Stimulated activated CD4-positive, alpha-beta T cell treated with anti-CD3 and anti-CD28 coated beads, Interleukin-15, amount 100 ng/mL, for 48 hours (primary cell): ENCODE measurements around the gene RFTN2.
"Not testable (repeated sequence)": the region's sequence is repeated elsewhere in the genome, so short reads cannot be mapped to it uniquely, and the experiment has no call there.

Source experiments
- DNase-seq, 2 donors: peaks; one replicate each; pipeline ENCODE4 v3.0.0-alpha.2; 2020; ENCODE audit warnings: low read depth in 2 of 2

The RFTN2 gene

DNA sequence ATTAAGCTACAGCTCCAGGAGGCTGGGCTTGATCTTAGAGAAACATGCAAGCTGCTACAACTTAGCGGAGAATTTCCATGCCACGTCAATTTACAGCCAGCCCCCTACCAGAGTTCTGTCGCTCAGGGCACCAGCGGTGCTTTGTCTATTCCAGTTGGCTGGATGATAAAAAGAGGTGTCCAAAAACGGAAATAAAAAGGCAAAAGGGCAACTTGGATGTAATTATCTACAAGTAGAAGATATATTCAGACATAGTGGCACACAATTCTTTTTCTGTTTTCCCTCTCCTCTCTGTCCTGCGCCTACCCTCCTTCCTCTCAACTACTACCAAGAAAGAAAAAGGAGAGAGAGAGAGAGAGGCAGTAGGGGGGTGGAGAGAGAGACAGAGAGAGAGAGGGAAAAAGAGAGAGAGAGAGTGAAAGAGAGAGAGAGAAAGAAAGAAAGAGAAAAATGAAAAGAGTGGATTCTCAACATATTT is 363 bp upstream of the RFTN2 start:
- DNase-seq: no peak

DNA sequence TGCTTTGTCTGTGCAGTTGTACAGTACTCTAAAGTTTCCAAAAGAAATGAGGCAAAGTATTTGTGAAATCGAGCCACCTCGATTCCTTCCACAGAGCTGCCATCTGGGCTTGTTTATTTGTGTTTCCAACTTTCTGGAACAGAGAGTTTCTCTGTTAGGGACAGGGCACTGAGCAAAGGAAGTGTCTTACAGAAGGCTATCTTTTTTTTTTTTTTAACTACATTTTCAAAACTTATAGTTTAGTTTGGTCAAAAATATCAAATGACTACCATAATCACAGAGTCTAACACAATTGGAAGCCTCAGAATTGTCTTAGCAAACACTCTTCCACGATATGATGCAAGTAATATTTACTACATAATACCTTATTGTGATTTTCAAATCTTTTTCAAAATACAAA is 796 bp downstream of the RFTN2 start:
- DNase-seq: no peak

DNA sequence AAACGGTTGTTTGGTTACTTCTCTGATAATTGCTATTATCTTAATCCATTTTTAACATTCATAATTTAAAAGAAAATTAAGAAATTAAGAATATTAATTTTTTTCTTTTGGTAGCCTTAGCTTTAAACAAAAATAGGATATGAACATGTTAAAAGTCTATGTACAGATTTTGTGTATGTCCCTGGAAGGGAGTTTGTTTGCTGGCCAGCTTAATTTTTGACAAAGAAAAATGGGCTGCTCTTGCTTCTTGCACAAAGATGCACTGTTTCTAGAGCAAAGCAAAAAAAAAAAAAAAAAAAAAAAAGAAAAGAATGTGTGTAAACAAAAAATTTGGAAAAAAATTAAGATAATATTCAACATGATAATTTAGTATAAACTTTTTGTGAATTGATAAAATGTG is 1.3 kb downstream of the RFTN2 start:
- no peak for DNase-seq

DNA sequence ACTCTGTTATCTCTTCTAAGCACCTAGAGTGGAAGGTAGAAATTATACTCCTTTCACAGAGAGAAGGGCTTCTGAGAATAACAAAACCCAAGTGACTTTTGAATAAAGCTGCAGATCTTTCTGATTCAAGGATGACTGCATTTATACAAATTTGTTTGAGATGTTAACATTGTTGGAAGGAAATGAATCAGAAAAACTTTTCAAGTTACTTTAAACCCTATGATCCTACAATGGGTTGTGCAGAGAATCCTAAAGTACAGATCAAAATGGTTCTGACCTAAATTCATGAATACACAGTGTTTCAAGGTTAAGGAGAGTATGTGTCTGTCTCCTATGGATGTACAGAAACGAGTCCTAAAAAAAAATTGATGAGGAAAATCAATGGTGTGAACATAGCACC is 1.8 kb downstream of the RFTN2 start:
- no peak for DNase-seq

DNA sequence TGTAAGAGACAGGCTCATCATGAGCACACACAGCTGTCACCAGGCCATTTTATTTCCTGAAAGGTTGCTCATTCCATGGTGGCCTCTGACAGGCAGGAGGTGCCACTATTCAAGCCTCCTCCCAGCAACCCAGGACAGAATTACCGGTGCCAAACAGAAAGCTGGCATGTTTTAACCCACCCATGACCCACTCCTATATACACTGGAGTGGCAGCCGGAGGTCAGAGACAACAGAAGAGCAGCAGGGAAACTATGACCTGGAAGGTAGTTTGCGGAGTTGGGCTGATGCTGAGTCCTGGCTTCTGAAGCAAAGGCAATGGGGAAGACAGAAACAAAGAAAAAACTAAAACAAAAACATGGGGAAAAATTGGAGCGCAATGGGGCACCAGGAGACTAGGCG is 2.3 kb downstream of the RFTN2 start:
- DNase-seq: no peak

DNA sequence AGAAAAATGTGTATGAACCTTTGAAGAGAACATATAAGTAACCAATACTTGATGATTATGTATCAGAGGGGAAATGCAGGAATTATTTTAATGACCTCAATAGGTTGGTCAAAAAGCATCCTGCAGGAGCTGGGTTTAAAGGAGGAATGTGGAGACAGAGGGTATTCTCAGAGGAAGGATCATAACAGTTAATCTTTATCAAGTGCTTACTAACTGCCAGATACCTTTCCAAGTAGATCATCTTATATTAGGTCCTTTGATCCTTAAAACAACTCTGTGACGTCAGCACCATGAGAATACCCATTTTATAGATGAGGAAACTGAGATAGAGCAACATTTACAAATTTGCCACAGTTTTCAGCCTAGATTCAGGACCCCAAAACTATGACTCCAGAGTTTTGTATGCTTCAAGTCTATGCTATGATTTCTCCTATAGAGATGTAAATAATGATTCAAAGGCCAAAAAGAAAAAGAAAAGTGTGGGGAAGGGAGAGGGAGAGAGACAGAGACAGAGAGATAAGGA is 3.0 kb downstream of the RFTN2 start:
- no peak for DNase-seq

DNA sequence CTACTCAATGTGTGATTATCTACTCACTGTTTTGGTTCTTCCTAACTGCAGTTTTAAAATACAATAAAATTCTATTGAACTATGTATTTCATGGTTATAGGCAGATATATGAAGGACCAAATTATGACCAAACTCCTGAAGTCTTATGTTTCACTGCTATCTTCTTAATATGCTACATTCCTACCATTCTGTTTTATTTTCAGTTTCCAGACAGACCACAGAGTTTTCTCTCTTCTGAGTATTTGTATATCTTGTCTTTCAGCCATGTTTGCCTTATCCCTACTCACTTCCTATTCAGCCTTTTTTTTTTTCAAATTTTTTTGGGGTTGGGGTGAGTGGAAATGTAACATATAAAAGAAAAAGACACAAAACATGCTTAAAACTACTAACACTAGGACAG is 6.3 kb downstream of the RFTN2 start:
- no peak for DNase-seq

DNA sequence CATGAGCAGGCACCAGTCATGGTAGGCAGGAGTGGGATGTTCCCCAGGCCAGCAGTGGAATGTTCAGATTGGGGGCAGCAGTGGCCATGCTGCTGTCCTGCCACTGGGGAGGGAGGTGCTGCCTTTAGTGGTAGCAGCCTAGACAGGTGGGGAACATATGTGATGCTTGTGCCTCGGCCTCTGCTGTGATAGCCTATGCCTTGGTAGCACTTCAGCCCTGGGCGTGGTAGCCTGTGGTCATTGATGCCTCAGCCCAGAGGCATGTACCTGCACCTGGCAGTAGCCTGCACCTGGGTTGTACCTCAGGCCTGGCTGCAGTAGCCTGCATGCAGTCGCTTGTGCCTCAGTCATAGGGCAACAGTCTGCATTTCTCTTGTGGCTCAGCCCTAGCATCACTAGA is 7.1 kb downstream of the RFTN2 start:
- no peak for DNase-seq

DNA sequence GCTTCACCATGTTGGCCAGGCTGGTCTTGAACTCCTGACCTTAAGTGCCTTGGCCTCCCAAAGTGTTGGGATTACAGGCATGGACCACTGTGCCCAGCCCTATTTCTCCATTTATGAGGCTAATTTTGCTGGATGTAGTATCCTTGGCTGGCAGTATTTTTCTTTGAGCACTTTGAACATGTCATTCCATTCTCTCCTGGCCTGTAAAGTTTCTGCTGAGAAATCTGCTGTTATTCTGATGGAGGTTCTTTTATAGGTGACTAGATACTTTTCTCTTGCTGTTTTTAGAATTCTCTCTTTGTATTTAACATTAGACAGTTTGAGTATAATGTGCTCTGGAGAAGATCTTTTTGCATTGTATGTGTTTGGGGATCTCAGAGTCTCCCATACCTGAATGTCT is 9.1 kb downstream of the RFTN2 start:
- DNase-seq: no peak

DNA sequence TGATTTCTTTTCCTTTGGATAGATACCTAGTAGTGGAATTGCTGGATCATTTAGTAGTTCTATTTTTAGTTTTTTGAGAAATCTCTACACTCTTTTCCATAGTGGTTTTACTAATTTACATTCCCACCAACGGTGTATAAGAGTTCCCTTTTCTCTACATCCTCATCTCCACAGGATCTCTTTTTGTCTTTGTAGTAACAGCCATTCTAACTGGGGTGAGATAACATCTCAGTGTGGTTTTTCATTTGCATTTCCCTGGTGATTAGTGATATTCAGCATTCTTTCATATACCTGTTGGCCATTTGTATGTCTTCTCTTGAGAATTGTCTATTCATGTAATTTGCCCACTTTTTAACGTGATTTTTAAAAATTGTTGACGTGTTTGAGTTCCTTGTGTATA is 13.8 kb downstream of the RFTN2 start:
- no peak for DNase-seq

DNA sequence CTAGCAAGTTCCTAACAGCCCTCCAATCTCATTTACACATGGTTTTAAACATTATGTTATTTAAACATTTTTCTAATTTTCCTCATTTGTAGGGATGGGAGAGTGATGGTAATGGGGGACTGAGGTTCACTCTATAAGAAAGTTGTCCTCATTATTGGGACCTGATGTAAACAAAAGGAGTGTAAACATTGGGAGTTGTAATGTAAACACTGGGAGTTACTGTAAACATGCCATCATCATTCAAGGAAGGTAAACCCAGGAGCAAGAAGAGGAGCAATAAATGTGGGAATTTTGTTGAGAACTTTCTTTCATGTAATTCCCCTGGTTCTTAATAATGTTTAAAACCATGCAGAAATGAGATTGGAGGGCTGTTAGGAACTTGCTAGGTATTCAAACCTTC is 17.8 kb downstream of the RFTN2 start:
- DNase-seq: no peak

DNA sequence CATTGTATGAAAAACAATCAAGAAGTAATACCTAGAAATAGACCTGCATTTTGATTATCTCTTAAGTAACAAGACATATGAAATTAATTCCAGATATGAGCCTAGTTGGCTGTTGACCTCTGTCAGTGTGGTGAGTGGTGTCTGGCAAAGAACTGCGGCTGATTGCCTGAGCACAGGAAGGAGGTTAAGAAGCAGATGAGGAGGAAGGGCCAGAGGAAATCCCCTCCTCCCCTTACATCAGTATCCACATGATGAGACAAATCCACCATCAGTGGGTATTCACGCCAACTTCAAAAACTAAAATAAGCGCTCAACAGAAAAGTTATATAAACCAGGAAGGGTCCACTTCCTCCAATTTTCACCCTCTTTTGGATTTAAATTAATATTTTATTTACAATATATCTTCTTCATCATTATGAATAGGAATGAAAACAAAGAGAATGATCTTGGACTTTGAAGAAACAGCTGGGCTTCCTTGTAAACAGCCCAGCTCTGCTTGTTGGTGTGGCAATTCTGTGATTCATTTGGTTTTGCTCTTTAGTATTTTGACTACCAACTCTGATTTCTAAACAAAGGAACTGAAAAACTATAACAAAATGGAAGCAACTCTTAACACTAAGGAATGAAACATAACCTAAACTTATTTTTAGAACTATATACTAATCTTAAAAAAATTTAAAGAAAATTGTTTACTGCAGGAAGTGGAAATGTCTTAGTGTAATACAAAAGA is 27.3 kb downstream of the RFTN2 start:
- DNase-seq: no peak

DNA sequence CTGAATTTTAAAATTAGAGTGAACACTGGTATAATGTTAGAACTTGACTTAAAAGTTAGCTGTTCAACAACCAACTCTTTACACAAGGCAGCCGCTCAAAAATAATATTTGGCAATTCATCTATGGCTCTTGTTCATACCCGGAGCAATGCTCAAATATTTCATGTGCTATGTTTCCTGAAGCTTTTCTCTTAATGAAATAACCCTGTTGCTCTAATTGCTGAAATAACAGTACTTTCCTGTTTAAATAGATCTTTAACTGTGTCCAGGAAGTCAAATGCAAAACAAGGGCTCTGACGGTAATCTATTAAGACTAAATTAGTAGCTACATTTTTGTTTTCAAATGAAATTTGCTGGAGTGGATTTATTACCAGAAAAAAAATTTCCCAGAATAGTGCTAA is 33.7 kb downstream of the RFTN2 start:
- no peak for DNase-seq

DNA sequence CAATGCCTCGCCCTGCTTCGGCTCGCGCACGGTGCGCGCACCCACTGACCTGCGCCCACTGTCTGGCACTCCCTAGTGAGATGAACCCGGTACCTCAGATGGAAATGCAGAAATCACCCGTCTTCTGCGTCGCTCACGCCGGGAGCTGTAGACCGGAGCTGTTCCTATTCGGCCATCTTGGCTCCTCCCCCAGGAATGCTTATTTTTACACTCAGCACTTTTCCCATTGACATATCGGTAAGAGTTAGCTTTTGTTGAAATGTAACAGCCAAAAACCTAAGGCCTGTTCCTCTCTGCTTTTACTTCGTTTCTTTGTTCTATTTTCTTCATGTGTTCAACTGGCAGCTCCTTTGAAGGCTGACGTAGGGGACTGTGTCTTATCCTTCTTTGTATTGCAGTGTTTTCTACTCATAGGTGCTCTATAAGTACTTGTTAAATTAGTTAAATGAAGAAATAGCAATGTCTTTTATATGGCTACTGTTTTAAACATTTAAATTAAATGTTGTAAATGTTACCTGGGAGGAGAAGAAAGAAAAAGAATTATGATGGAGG is 34.7 kb downstream of the RFTN2 start:
- DNase-seq: not testable (repeated sequence)

DNA sequence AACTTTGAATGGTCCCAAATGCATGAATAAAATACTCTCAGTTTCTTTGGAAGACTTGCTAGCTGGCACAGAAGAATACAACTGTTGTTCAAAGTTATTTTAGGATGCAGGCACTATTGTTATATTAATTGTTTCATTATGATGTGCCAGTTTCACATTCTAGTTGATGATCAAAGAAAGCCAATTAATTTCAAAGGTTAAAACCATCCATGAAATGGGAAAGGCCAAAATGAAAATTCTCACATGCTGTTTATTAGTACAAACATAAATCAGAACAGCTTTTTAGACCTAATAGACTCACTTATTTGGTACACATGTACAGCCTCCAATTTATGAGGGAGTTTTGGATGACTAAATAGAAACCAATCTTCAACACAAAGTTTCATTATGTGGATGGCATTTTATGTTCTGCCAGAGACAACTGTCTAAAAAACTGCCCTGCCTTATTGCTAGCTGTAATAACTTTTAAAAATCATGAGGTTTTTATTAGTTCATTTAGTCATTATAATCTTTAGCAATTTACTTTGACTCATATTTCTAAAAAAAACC is 42.2 kb downstream of the RFTN2 start:
- no peak for DNase-seq

DNA sequence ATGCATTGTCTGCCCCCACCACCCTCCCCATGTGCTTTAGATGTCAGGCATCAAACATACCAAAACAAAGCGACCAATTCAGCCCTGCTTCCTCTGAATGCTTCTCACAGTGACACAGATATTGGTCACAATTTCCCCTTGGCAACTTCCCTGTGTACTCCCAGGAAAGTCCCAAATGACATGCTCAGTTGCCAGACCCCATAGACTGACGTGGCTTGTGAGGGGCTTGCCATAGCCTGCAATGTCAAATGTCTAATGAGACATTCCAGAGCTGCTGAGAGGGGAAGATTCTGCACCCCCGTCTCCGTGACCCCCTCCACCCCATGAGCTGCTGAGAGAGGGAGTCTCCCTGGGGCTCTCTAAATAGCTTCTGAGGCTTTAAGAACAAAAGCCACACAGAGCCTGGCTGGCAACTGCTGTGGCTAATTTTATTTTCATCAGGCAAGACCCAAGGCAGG is 47.3 kb downstream of the RFTN2 start:
- no peak for DNase-seq

DNA sequence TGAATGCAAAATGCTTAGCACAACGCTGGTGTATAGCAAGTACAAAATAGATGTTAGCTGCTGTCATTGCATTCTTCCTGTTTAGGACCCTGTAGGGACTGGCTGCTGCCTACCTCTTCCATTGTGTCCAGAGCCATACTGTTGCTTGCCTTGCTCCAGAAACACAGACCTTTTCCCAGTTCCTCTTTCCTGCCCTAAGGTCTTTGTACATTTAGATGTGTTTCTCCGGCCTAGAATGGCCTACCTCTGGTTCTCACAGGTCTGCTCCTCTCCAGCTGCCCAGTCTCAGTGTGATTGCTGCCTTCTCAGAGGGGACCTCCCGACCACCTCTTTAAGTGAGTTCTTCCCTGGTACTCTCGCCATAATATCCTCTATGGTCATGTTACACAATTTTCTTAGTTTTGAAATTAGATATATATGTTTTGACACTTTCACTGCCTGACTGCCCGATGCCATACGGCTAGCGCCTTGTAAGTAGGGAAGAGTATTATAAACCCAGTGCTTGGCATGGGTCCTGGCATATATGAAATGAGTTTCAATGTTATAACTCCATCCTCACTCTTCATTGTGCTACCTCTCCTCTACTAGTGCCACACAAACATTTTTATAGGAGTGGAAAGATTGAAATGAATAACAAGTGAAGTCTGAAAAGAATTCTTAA is 48.3 kb downstream of the RFTN2 start:
- DNase-seq: no peak

DNA sequence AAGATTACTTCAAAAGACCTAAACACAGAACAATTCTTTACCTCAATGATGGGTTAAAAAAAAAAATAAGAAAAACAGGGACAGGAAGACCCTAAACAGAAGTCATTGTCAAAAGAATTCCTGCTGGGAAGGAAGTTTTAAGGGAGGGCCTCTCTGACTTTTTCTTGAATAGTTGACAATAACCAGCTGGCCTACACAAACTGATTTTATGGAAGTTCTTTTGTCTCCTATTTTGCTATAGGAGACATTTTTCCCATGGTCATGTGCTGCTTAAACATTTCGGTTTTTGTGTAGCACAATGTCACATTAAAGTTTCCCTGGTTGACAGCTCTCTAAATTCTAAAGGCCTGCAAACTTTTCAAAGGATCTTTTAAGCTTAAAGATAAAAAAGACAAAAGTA is 55.3 kb downstream of the RFTN2 start:
- no peak for DNase-seq

DNA sequence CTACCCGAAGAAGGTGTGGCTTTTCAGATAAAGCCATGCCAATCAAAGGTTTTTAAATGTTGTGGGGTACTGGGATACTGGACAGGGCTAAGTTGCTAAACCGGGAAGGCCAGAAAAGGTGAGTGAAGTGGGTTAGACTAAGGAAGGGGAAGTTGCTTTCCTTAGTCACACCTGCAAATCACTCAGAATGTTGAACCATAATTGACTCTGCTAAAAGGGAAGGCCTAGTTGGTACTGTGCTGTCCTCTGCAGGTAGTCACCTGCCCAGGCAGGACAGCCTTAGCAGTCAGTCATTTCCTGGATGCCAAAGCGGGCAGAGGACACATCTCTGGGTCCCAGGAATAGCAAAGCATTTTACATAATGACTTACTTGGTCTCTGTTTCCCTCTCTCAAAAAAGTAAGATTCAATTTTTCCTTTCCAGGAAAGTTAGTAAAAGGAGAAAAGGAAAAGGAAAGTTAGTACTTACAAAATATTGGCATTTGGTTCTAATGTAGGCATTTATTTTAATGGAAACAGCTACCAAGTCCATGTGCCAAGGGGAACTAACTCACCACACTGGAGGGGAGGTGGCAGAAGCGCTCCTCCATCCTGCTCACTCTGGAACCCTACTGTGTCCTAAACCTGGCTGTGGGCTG is 60.3 kb downstream of the RFTN2 start:
- DNase-seq: no peak

DNA sequence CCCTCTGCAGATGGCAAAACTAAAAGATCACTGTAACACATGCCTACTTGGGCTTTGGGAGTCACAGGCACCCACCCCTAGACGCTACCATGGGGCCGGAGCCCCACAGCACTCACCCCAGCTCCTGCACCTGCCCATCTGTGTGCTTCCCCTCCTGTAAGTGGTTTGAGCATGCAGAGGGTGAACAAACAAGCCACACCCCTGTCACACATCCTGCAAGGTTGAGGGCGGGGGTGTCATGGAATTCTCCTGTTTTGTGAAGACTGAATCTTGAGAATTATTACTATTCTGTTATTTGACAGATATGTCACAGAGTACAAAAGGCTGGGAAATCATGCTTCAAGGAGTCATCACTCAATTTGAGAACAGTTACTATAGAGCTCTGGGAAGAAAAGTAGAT is 60.9 kb downstream of the RFTN2 start:
- DNase-seq: no peak

DNA sequence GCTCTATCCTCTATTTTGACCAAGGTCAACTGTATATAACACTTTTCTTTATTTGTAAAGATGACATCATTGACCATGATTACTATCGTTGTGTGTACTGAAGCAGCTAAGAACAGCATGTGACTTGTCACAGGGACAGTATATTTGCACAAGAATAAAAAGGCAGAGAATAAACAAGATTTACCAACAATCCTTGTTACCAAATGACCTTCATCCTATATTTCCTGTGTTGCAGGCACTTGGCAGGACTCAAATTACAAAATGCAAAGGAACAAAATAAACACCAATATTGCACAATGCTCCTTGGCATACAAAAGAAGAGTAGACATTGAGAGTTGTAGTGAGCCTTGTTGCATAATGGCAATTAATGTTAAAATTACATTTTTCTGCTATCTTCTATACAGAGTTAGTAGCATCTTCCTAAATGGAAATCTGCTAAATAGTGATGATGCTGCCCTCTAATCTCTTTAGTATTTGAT is 61.8 kb downstream of the RFTN2 start:
- no peak for DNase-seq

DNA sequence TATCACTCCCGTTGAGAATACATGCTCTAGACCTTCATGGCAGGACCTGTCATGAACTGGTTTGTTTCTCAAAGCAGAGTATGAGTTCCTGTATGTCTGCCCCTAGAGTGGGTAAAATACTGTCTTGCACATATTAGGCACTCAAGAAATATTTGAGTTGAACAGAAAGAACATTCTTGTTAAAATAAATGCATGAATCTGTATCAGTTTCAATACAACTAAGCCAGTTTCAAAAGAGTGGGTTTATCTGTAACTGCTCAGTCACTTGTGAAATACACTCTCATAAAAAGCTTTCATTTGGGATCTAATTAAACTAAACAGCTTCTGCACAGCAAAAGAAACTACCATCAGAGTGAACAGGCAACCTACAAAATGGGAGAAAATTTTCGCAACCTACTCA is 69.2 kb downstream of the RFTN2 start:
- no peak for DNase-seq
